Naive thymus-derived CD4-positive, alpha-beta T cell (primary cell): Measurements from ENCODE around the gene SMPX. TPM values are rescaled to one million over a fixed set of nuclear protein-coding genes. Genes with fewer than 3 reads are reported as not detected.
"Not testable (repeated sequence)": the region's sequence is repeated elsewhere in the genome, so short reads cannot be mapped to it uniquely, and the experiment has no call there.

ENCODE experiments used
- ATAC-seq: fragments of 150-1000 bp; cut with Tn5 transposase; 2 replicates; pipeline ENCODE4 v1.10.0; 2021; ENCODE audit warnings: mild to moderate bottlenecking, moderate library complexity
- CTCF ChIA-PET: fragments of 350-600 bp; sonication (Branson Sonifier 250); formaldehyde crosslinking; loops from one replicate; lab custom pipeline; 2021; ENCODE audit warnings: antibody characterized with exemption; lab: Charles Lee
- POLR2A ChIA-PET: fragments of 350-600 bp; sonication (Branson Sonifier 250); formaldehyde crosslinking; loops from one replicate; lab custom pipeline; 2021; ENCODE audit warnings: antibody characterized with exemption, inconsistent platforms; lab: Charles Lee
- DNase-seq, 9 donors: peaks; one replicate each; pipeline versions ENCODE4 v3.0.0 to v3.0.0-alpha.2; 2020 to 2022; ENCODE audit warnings: mixed read lengths in 1 of 9
- H3K27ac ChIP-seq: one replicate; pipeline ENCODE4 v1.7.0; 2013; ENCODE audit warnings: mild to moderate bottlenecking, low read depth, low read length, moderate library complexity
- H3K27me3 ChIP-seq, 2 donors: one replicate each; pipeline ENCODE4 v1.7.0; 2013; ENCODE audit warnings: low read length in 2 of 2, mild to moderate bottlenecking in 2 of 2, moderate library complexity in 2 of 2; ENCODE audit not compliant: control insufficient read depth in 2 of 2, insufficient read depth in 2 of 2
- H3K36me3 ChIP-seq, 3 experiments: 1 replicate in 2 of 3; 2 replicates in 1 of 3; pipeline ENCODE4 v1.7.0; 2013; ENCODE audit warnings: low read length in 3 of 3, mild to moderate bottlenecking in 3 of 3, moderate library complexity in 1 of 3; ENCODE audit not compliant: insufficient read depth in 3 of 3, control insufficient read depth in 2 of 3
- H3K4me1 ChIP-seq, 2 donors: one replicate each; pipeline ENCODE4 v1.7.0; 2013; ENCODE audit warnings: low read length in 2 of 2, mild to moderate bottlenecking in 2 of 2, moderate library complexity in 1 of 2; ENCODE audit not compliant: control insufficient read depth in 2 of 2, insufficient read depth in 2 of 2
- H3K4me3 ChIP-seq: 2 replicates; pipeline ENCODE4 v1.7.0; 2013; ENCODE audit warnings: mild to moderate bottlenecking, low read length
- H3K9me3 ChIP-seq, 3 experiments: 1 replicate in 2 of 3; 2 replicates in 1 of 3; pipeline ENCODE4 v1.7.0; 2013; ENCODE audit warnings: low read length in 3 of 3; ENCODE audit not compliant: control insufficient read depth in 2 of 3
- H3K27ac Mint-ChIP-seq, 9 donors: one replicate each; pipeline ENCODE4 v1.8.0; 2020 to 2022; ENCODE audit warnings: mixed read lengths in 9 of 9, mild to moderate bottlenecking in 8 of 9, moderate library complexity in 5 of 9, inconsistent platforms in 2 of 9
- H3K27me3 Mint-ChIP-seq, 5 donors: one replicate each; pipeline ENCODE4 v1.8.0; 2021 to 2022; ENCODE audit warnings: mixed read lengths in 5 of 5, mild to moderate bottlenecking in 1 of 5
- H3K36me3 Mint-ChIP-seq, 5 donors: one replicate each; pipeline ENCODE4 v1.8.0; 2020 to 2022; ENCODE audit warnings: mixed read lengths in 5 of 5, mild to moderate bottlenecking in 3 of 5, inconsistent platforms in 1 of 5
- H3K4me1 Mint-ChIP-seq, 7 donors: one replicate each; pipeline ENCODE4 v1.8.0; 2020 to 2022; ENCODE audit warnings: mixed read lengths in 7 of 7, mild to moderate bottlenecking in 3 of 7, inconsistent platforms in 1 of 7
- H3K4me3 Mint-ChIP-seq, 10 donors: one replicate each; pipeline ENCODE4 v1.8.0; 2020 to 2022; ENCODE audit warnings: mild to moderate bottlenecking in 10 of 10, mixed read lengths in 10 of 10, moderate library complexity in 6 of 10, inconsistent platforms in 2 of 10
- H3K9me3 Mint-ChIP-seq, 11 donors: one replicate each; pipeline ENCODE4 v1.8.0; 2020 to 2022; ENCODE audit warnings: mixed read lengths in 11 of 11, mild to moderate bottlenecking in 4 of 11, inconsistent platforms in 1 of 11, moderate library complexity in 1 of 11
- intact Hi-C, 2 donors: fragments of 100-400 bp; cut with micrococcal nuclease; formaldehyde crosslinking; loops; one replicate each; pipeline ENCODE4 v1.15.1; 2023
- polyA plus RNA-seq, 2 donors: library from polyadenylated mRNA; unstranded; fragments of 300-500 nt; fragmentation: Illumina TruSeq; gene quantifications; one replicate each; pipeline ENCODE4 v1.2.3, GENCODE V29; 2021
- total RNA-seq, 6 experiments: library from RNA in 5 of 6; stranded (reverse) in 5 of 6; gene quantifications; 1 replicate in 5 of 6; 2 replicates in 1 of 6; pipeline ENCODE4 v1.2.3 and lab custom pipeline; 2021 to 2026

The SMPX gene
- total and polyA plus RNA-seq, 7 experiments from 2014 or later, result not detected

DNA sequence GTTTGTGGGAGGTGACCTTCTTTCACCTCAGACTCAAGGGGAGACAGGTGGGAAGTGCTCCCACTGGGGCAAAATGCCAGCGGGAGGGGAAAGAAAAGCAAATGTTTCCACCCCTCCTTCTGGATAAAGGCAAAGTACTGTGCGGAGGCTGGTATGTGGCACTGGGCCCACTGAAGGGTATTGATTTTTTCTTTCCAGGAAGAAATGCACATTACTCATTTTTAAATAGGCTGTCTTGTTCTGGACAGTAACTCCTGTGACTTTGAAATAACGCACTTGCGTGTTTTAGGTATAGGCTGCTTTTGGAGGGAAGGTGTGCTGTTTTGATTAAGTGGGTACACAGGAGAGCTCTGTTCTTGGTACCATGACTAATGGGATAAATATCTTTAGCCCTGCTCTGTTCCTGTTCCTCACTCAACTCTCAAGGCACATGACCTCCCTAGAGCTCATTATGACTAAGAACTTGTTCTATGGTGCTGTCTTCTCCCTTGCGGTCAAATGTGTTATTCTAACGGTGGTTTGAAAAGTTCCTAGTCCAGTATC is 40.8 kb upstream of the SMPX start:
- Mint-ChIP-seq H3K36me3 (no peaks in the 10 kb centered on the region), H3K4me1 (no peaks in the 10 kb centered on the region), H3K27me3 (peaks cover 0 to 6% (median 0%) of the 10 kb centered on the region in 5 donors), H3K9me3 (peaks cover 0 to 2% (median 0%) of the 10 kb centered on the region in 11 donors), H3K27ac (no peak overlapping the region), H3K4me3 (no peak overlapping the region)
- intact Hi-C loops, result no loop called here
- Histone ChIP-seq H3K36me3 (no peaks in the 10 kb centered on the region), H3K4me3 (no peak overlapping the region), H3K27ac (no peak overlapping the region), H3K4me1 (no peaks in the 10 kb centered on the region), H3K9me3 (no peaks in the 10 kb centered on the region), H3K27me3 (no peaks in the 10 kb centered on the region)
- ATAC-seq (no peak), DNase-seq (no peak)
- ChIA-PET POLR2A (no interaction called here), CTCF (no interaction called here)

DNA sequence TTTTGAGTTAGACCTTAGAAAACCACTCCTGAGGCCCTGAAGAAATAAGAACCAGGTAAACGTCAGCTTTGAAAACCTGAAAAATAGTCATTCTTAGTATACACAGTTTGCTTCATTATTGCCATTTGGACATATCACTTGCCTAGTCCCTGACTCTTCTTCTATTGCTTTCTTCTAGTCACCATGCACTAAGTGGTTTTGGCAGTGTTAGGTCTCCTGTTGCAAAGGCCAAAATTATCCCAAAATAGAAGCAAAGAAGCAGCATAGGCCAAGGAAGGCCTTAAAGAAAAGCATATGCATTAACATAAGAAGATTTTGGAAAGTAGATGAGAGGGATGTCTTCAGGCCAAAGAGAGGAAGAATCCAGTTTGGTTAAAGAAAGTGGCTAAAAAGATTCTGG is 24.1 kb upstream of the SMPX start:
- Mint-ChIP-seq H3K9me3 (no peaks in the 10 kb centered on the region), H3K27ac (peak overlapping the region in 1 of 9 donors; percentile 29), H3K4me1 (peaks cover 0 to 25% (median 7%) of the 10 kb centered on the region in 7 donors), H3K36me3 (peaks cover 0 to 7% (median 0%) of the 10 kb centered on the region in 5 donors), H3K4me3 (peak overlapping the region in 1 of 10 donors; percentile 20), H3K27me3 (peaks cover 0 to 14% (median 0%) of the 10 kb centered on the region in 5 donors)
- Histone ChIP-seq H3K36me3 (no peaks in the 10 kb centered on the region), H3K4me1 (no peaks in the 10 kb centered on the region), H3K27ac (no peak overlapping the region), H3K27me3 (no peaks in the 10 kb centered on the region), H3K9me3 (no peaks in the 10 kb centered on the region), H3K4me3 (no peak overlapping the region)
- ChIA-PET POLR2A (no interaction called here), CTCF (no interaction called here)
- ATAC-seq (no peak), DNase-seq (no peak)
- intact Hi-C loops, result loop anchor here in 1 of 2 donors (5.0 kb wide), 1 partner anchor 55 kb away; the partner anchor contains the start of gene MBTPS2

DNA sequence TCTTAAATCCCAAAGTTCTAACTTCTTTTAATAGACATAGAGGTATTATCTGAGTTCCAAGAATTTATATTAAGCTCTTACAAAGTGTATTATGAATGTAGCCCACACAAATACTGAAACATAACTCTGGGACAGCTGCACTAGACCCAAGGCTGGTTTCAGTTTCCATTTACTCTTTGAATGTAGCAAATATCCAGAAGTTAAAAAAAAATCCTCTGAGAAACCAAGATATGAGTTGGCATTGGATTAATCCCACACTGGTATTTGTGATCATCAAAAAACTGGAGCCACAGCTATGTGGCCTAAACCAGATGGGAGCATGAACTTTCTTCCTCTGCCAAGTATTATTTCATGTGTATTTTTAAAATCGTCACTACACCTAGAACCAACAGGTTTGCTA is 23.6 kb upstream of the SMPX start:
- Mint-ChIP-seq H3K4me3 (peak overlapping the region in 1 of 10 donors; percentile 20), H3K27me3 (peaks cover 0 to 9% (median 0%) of the 10 kb centered on the region in 5 donors), H3K9me3 (peaks cover 0 to 3% (median 0%) of the 10 kb centered on the region in 11 donors), H3K27ac (no peak overlapping the region), H3K4me1 (peaks cover 0 to 25% (median 7%) of the 10 kb centered on the region in 7 donors), H3K36me3 (peaks cover 0 to 7% (median 0%) of the 10 kb centered on the region in 5 donors)
- Histone ChIP-seq H3K9me3 (no peaks in the 10 kb centered on the region), H3K27ac (no peak overlapping the region), H3K27me3 (no peaks in the 10 kb centered on the region), H3K4me1 (no peaks in the 10 kb centered on the region), H3K4me3 (no peak overlapping the region), H3K36me3 (no peaks in the 10 kb centered on the region)
- ATAC-seq (no peak), DNase-seq (no peak)
- POLR2A ChIA-PET, result interaction anchor here (0.5 kb wide), 1 partner anchor 283 kb away, joined by 3 read pairs; no protein-coding TSS in a partner anchor
- CTCF ChIA-PET, result no interaction called here
- intact Hi-C loops, result loop anchor here in 1 of 2 donors (5.0 kb wide), 1 partner anchor 56 kb away; the partner anchor contains the start of gene MBTPS2

DNA sequence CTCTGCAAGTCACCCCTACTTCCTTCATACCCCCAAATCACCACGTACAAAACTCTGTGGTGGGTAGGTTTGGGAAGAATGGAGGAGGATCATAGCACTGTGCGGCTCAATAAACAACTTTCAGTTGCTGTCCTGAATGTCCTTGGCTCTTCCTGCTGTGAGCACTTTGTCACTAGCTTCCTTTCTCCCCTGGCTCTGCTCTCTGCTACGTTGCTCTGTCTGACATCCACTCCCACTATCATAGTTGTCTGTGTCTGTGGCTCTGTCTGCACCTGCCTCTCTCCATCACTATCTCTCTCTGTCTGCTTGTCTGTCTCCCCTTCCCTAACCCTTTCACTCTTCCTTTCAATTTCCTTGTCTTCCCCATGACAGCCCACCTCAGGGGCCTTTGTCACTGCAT is 21.2 kb upstream of the SMPX start:
- H3K9me3 ChIP-seq, result no peaks in the 10 kb centered on the region
- Mint-ChIP-seq H3K27me3 (no peaks in the 10 kb centered on the region), H3K36me3 (peaks cover 0 to 17% (median 0%) of the 10 kb centered on the region in 5 donors), H3K4me1 (peaks cover 0 to 35% (median 10%) of the 10 kb centered on the region in 7 donors), H3K9me3 (peaks cover 0 to 3% (median 0%) of the 10 kb centered on the region in 11 donors), H3K4me3 (peak overlapping the region in 1 of 10 donors; percentile 44), H3K27ac (peak overlapping the region in 1 of 9 donors; percentile 68)
- no peak overlapping the region for H3K4me3 ChIP-seq
- H3K4me1 ChIP-seq, result no peaks in the 10 kb centered on the region
- H3K36me3 ChIP-seq, result no peaks in the 10 kb centered on the region
- DNase-seq (no peak), ATAC-seq (no peak)
- H3K27ac ChIP-seq, result no peak overlapping the region
- intact Hi-C loops, result no loop called here
- ChIA-PET CTCF (no interaction called here), POLR2A (no interaction called here)
- no peaks in the 10 kb centered on the region for H3K27me3 ChIP-seq

DNA sequence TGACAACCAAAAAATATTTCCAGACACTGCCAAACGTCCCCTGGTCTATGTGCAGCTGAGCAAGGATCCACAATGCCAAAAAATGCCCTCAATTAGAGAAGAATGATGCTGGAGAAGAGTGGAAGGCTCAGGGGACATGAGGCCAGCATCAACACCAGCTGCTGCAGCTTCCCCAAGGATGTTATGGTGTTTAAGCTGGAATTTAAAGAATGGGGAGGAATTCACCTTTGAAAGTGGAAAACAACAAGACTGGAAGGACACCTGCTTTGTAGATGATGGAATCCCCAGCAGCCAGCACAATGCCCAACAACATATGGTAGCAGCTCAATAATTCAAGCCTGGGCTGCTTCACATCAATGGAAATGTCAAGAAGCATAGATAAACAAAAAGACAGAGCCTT is 20.3 kb upstream of the SMPX start:
- no peak overlapping the region for H3K4me3 ChIP-seq
- DNase-seq (no peak), ATAC-seq (no peak)
- Mint-ChIP-seq H3K4me1 (peaks cover 0 to 42% (median 17%) of the 10 kb centered on the region in 7 donors), H3K9me3 (peaks cover 0 to 4% (median 0%) of the 10 kb centered on the region in 11 donors), H3K36me3 (peaks cover 0 to 23% (median 0%) of the 10 kb centered on the region in 5 donors), H3K27ac (peak overlapping the region in 1 of 9 donors; percentile 33), H3K27me3 (no peaks in the 10 kb centered on the region), H3K4me3 (no peak overlapping the region)
- H3K36me3 ChIP-seq, result no peaks in the 10 kb centered on the region
- CTCF ChIA-PET, result no interaction called here
- no peak overlapping the region for H3K27ac ChIP-seq
- no peaks in the 10 kb centered on the region for H3K9me3 ChIP-seq
- no peaks in the 10 kb centered on the region for H3K4me1 ChIP-seq
- no peaks in the 10 kb centered on the region for H3K27me3 ChIP-seq
- intact Hi-C loops, result no loop called here
- POLR2A ChIA-PET, result no interaction called here

DNA sequence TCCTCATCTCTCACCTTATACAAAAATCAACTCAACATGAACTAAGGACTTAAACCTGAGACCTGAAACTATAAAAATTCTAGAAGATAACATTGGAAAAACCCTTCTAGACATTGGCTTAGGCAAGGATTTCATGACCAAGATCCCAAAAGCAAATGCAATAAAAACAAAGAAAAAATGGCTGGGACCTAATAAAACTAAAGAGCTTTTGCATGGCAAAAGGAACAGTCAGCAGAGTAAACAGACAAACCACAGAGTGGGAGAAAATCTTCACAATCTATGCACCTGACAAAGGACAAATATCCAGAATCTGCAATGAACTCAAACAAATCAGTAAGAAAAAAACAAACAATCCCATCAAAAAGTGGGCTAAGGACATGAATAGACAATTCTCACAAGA is 17.2 kb upstream of the SMPX start:
- H3K9me3 ChIP-seq, intact Hi-C loops, H3K4me1 ChIP-seq, H3K4me3 Mint-ChIP-seq, POLR2A ChIA-PET, CTCF ChIA-PET, H3K27me3 ChIP-seq, ATAC-seq, H3K27ac ChIP-seq, H3K4me3 ChIP-seq, H3K27me3 Mint-ChIP-seq, DNase-seq, H3K36me3 ChIP-seq: not testable (repeated sequence)
- Mint-ChIP-seq H3K4me1 (peaks cover 2 to 48% (median 38%) of the 10 kb centered on the region in 7 donors), H3K9me3 (peaks cover 0 to 15% (median 0%) of the 10 kb centered on the region in 11 donors), H3K36me3 (peaks cover 0 to 32% (median 0%) of the 10 kb centered on the region in 5 donors), H3K27ac (peak overlapping the region in 1 of 9 donors; percentile 3)

DNA sequence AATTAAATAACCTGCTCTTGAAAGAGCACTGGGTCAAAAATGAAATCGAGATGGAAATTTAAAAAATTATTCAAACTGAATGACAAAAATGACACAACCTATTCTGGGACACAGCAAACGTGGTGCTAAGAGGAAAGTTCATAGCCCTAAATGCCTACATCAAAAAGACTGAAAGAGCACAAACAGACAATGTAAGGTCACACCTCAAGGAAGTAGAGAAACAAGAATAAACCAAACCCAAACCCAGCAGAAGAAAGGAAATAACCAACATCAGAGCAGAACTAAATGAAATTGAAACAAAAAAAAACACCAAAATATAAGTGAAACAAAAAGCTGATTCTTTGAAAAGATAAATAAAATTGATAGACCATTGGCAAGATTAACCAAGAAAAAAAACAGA is 15.1 kb upstream of the SMPX start:
- intact Hi-C loops, result not testable (repeated sequence)

More for the DNA sequence above, 15.1 kb upstream of the SMPX start:
- ATAC-seq, H3K4me1 ChIP-seq, H3K27me3 ChIP-seq, H3K4me3 ChIP-seq, CTCF ChIA-PET, POLR2A ChIA-PET, H3K27ac ChIP-seq, H3K9me3 ChIP-seq, H3K27me3 Mint-ChIP-seq, H3K36me3 ChIP-seq: not testable (repeated sequence)
- peaks cover 2 to 38% (median 35%) of the 10 kb centered on the region in 7 donors for H3K4me1 Mint-ChIP-seq
- H3K36me3 Mint-ChIP-seq, result peaks cover 0 to 32% (median 0%) of the 10 kb centered on the region in 5 donors
- DNase-seq, result peak in 6 of 9 donors; percentile 2 to 51 (median 34)
- peaks cover 0 to 15% (median 0%) of the 10 kb centered on the region in 11 donors for H3K9me3 Mint-ChIP-seq
- H3K4me3 Mint-ChIP-seq, result peak overlapping the region; percentile 4 to 80 (median 60)
- peak overlapping the region; percentile 20 to 97 (median 79) for H3K27ac Mint-ChIP-seq
